Measurements from ENCODE around the gene CRIP3.
A peak's percentile ranks its signal among the peaks of the same experiment; 100 is the strongest.

The CRIP3 gene

GRCh38 chr6:43269273-43270007, 39.2 kb downstream of the CRIP3 start:
- no peaks in the 10 kb centered on the region for H3K4me1 ChIP-seq (ENCODE audit: control insufficient read depth, insufficient read depth, low read length)
- ChIA-PET CTCF (interaction anchor here (0.6 to 3.2 kb wide), 4 partner anchors 17 to 100 kb away, joined by 4 to 28 read pairs (median 4); partner anchors contain the start of gene DNPH1), POLR2A (interaction anchor here (1.0 kb wide), 2 partner anchors 27 to 100 kb away, joined by 3 read pairs; partner anchors contain the start of gene ZNF318)
- H3K4me3 ChIP-seq (ENCODE audit: low read depth, low read length): no peak overlapping the region
- H3K27ac ChIP-seq (ENCODE audit: extremely low read depth, low read depth, low read length): no peak overlapping the region
- H3K9me3 ChIP-seq (ENCODE audit: control insufficient read depth, insufficient read depth, low read depth, low read length): no peaks in the 10 kb centered on the region
- no peaks in the 10 kb centered on the region for H3K36me3 ChIP-seq (ENCODE audit: control insufficient read depth in 2 of 2, insufficient read depth in 1 of 2, low read length in 2 of 2)
- TF ChIP-seq ZNF530 (tag by site-specific recombination; IDR thresholded peaks at IDR 0.05; ENCODE audit: low read depth) (no peak), SP3 (tag by site-specific recombination; IDR thresholded peaks at IDR 0.05) (peak; percentile 21; the same call in 1 of the 2 replicates), ZNF146 (tag by site-specific recombination; IDR thresholded peaks at IDR 0.05) (no peak), ZIC2 (tag by site-specific recombination; IDR thresholded peaks at IDR 0.05) (peak; percentile 79), ZNF341 (tag by site-specific recombination; IDR thresholded peaks at IDR 0.05; ENCODE audit: low read depth) (no peak), ZSCAN5A (tag by site-specific recombination; IDR thresholded peaks at IDR 0.05) (0 out of 2 replicates have a peak, but pooled peaks have one; percentile 58), KLF9 (tag by site-specific recombination; IDR thresholded peaks at IDR 0.05; ENCODE audit: low read depth) (peak; percentile 52; the same call in 1 of the 2 replicates), ZBTB17 (tag by site-specific recombination; IDR thresholded peaks at IDR 0.05) (peak; percentile 13; the same call in 1 of the 2 replicates), KLF1 (tag by site-specific recombination; IDR thresholded peaks at IDR 0.05) (peak; percentile 61), SP2 (tag by site-specific recombination; IDR thresholded peaks at IDR 0.05) (peak; percentile 69), SALL2 (tag by site-specific recombination; IDR thresholded peaks at IDR 0.05; ENCODE audit: borderline replicate concordance) (no peak), ZNF423 (tag by site-specific recombination; IDR thresholded peaks at IDR 0.05) (peak; percentile 79), ZNF560 (tag by site-specific recombination; IDR thresholded peaks at IDR 0.05; ENCODE audit: borderline replicate concordance) (0 out of 2 replicates have a peak, but pooled peaks have one; percentile 10), ZNF335 (tag by site-specific recombination; conservative IDR thresholded peaks at IDR 0.05) (peak; percentile 87), ZNF600 (tag by site-specific recombination; IDR thresholded peaks at IDR 0.05) (peak; percentile 42; the same call in 1 of the 2 replicates), GLIS2 (tag by site-specific recombination; IDR thresholded peaks at IDR 0.05) (peak; percentile 60; the same call in 1 of the 2 replicates), ZFHX2 (tag by site-specific recombination; conservative IDR thresholded peaks at IDR 0.05) (peak; percentile 66), ZNF302 (tag by site-specific recombination; IDR thresholded peaks at IDR 0.05; ENCODE audit: low read depth) (no peak), ZNF16 (tag by site-specific recombination; IDR thresholded peaks at IDR 0.05; ENCODE audit: low read depth) (no peak), ZNF529 (tag by site-specific recombination; IDR thresholded peaks at IDR 0.05; ENCODE audit: insufficient replicate concordance) (no peak), ZNF596 (tag by site-specific recombination; IDR thresholded peaks at IDR 0.05) (no peak), PRDM6 (tag by site-specific recombination; IDR thresholded peaks at IDR 0.05) (no peak), IKZF3 (tag by site-specific recombination; IDR thresholded peaks at IDR 0.05) (no peak)
- TF ChIP-seq, protein P1, sequence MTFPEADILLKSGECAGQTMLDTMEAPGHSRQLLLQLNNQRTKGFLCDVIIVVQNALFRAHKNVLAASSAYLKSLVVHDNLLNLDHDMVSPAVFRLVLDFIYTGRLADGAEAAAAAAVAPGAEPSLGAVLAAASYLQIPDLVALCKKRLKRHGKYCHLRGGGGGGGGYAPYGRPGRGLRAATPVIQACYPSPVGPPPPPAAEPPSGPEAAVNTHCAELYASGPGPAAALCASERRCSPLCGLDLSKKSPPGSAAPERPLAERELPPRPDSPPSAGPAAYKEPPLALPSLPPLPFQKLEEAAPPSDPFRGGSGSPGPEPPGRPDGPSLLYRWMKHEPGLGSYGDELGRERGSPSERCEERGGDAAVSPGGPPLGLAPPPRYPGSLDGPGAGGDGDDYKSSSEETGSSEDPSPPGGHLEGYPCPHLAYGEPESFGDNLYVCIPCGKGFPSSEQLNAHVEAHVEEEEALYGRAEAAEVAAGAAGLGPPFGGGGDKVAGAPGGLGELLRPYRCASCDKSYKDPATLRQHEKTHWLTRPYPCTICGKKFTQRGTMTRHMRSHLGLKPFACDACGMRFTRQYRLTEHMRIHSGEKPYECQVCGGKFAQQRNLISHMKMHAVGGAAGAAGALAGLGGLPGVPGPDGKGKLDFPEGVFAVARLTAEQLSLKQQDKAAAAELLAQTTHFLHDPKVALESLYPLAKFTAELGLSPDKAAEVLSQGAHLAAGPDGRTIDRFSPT (tag by site-specific recombination; IDR thresholded peaks at IDR 0.05): 0 out of 2 replicates have a peak, but pooled peaks have one; percentile 9
- TF ChIP-seq, protein P2, sequence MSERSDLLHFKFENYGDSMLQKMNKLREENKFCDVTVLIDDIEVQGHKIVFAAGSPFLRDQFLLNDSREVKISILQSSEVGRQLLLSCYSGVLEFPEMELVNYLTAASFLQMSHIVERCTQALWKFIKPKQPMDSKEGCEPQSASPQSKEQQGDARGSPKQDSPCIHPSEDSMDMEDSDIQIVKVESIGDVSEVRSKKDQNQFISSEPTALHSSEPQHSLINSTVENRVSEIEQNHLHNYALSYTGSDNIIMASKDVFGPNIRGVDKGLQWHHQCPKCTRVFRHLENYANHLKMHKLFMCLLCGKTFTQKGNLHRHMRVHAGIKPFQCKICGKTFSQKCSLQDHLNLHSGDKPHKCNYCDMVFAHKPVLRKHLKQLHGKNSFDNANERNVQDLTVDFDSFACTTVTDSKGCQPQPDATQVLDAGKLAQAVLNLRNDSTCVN (tag by site-specific recombination; optimal IDR thresholded peaks at IDR 0.05): peak; percentile 21
- TF ChIP-seq, protein P3, sequence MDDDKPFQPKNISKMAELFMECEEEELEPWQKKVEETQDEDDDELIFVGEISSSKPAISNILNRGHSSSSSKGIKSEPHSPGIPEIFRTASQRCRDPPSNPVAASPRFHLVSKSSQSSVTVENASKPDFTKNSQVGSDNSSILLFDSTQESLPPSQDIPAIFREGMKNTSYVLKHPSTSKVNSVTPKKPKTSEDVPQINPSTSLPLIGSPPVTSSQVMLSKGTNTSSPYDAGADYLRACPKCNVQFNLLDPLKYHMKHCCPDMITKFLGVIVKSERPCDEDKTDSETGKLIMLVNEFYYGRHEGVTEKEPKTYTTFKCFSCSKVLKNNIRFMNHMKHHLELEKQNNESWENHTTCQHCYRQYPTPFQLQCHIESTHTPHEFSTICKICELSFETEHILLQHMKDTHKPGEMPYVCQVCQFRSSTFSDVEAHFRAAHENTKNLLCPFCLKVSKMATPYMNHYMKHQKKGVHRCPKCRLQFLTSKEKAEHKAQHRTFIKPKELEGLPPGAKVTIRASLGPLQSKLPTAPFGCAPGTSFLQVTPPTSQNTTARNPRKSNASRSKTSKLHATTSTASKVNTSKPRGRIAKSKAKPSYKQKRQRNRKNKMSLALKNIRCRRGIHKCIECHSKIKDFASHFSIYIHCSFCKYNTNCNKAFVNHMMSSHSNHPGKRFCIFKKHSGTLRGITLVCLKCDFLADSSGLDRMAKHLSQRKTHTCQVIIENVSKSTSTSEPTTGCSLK (tag by site-specific recombination; IDR thresholded peaks at IDR 0.05): no peak
